ENCODE measurements around the gene IGHMBP2.

IGHMBP2 gene

GRCh38 chr11:68890490-68891231, 13.0 kb upstream of the IGHMBP2 start:
- DNase-seq (ENCODE audit: low read depth in 2 of 2) = no peak

GRCh38 chr11:68891351-68891948, 12.2 kb upstream of the IGHMBP2 start:
- DNase-seq (ENCODE audit: low read depth in 2 of 2) = no peak

- no peak for DNase-seq (ENCODE audit: low read depth in 2 of 2)
These were observed 11.1 kb upstream of the IGHMBP2 start for GRCh38 chr11:68892576-68892975.

- no peak for DNase-seq (ENCODE audit: low read depth in 2 of 2)
These were observed 10.4 kb upstream of the IGHMBP2 start for GRCh38 chr11:68893282-68893681.

- DNase-seq (ENCODE audit: low read depth in 2 of 2) = no peak
These were observed 7.3 kb upstream of the IGHMBP2 start for GRCh38 chr11:68896171-68896959.

- no peak for DNase-seq (ENCODE audit: low read depth in 2 of 2)
These were observed 6.2 kb upstream of the IGHMBP2 start for GRCh38 chr11:68897441-68897840.

- no peak for DNase-seq (ENCODE audit: low read depth in 2 of 2)
These were observed 2.8 kb upstream of the IGHMBP2 start for GRCh38 chr11:68900835-68901381.

GRCh38 chr11:68904248-68904847, 657 bp downstream of the IGHMBP2 start:
- peak; percentile 6 to 10 for DNase-seq (ENCODE audit: low read depth in 2 of 2)

- DNase-seq (ENCODE audit: low read depth in 2 of 2) = no peak
These were observed 2.0 kb downstream of the IGHMBP2 start for GRCh38 chr11:68905421-68906360.

GRCh38 chr11:68908273-68908672, 4.6 kb downstream of the IGHMBP2 start:
- DNase-seq (ENCODE audit: low read depth in 2 of 2) = no peak

GRCh38 chr11:68910965-68911364, 7.3 kb downstream of the IGHMBP2 start:
- DNase-seq (ENCODE audit: low read depth in 2 of 2) = no peak

GRCh38 chr11:68911731-68912130, 8.0 kb downstream of the IGHMBP2 start:
- no peak for DNase-seq (ENCODE audit: low read depth in 2 of 2)

GRCh38 chr11:68912254-68912653, 8.6 kb downstream of the IGHMBP2 start:
- no peak for DNase-seq (ENCODE audit: low read depth in 2 of 2)

GRCh38 chr11:68913188-68913587, 9.5 kb downstream of the IGHMBP2 start:
- DNase-seq (ENCODE audit: low read depth in 2 of 2) = no peak

GRCh38 chr11:68914761-68915160, 11.1 kb downstream of the IGHMBP2 start:
- no peak for DNase-seq (ENCODE audit: low read depth in 2 of 2)

- DNase-seq (ENCODE audit: low read depth in 2 of 2) = no peak
These were observed 12.7 kb downstream of the IGHMBP2 start for GRCh38 chr11:68916439-68916838.

- no peak for DNase-seq (ENCODE audit: low read depth in 2 of 2)
These were observed 19.9 kb downstream of the IGHMBP2 start for GRCh38 chr11:68923614-68924013.

GRCh38 chr11:68924073-68924925, 20.6 kb downstream of the IGHMBP2 start:
- no peak for DNase-seq (ENCODE audit: low read depth in 2 of 2)

GRCh38 chr11:68925611-68926010, 21.9 kb downstream of the IGHMBP2 start:
- no peak for DNase-seq (ENCODE audit: low read depth in 2 of 2)

Data from stimulated activated CD8-positive, alpha-beta memory T cell treated with anti-CD3 and anti-CD28 coated beads, Interleukin-2, amount 100 ng/mL, for 48 hours (primary cell).